HG02943 (cell line): ENCODE measurements around the gene RFC5.
"Not testable (repeated sequence)": the region's sequence is repeated elsewhere in the genome, so short reads cannot be mapped to it uniquely, and the experiment has no call there.

Experiments used
- ATAC-seq: cut with Tn5 transposase; IDR thresholded peaks from one replicate; pipeline ENCODE4 v1.9.1; 2021; ENCODE audit warnings: mild to moderate bottlenecking, low read depth, moderate library complexity; ENCODE audit not compliant: unreplicated experiment

The RFC5 gene

DNA sequence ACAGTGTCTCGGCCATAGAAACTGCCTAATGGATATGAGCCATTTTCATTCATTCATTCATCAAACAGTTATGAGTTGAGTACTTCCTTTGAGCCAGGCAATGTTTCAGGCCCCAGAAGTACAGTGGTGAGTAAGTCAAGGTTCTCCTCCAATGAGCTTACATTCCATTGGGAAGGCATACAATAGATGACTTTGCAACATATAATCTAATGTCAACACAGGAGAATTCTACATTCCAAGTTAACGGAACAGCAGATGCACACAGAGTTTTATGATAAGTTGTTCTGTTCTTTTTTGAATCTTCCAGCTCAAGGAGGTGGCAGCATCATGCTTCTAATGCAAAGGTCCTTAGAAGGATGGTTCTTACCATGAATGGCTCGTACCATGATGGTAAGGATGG is 3.2 kb upstream of the RFC5 start:
- ATAC-seq: no peak

DNA sequence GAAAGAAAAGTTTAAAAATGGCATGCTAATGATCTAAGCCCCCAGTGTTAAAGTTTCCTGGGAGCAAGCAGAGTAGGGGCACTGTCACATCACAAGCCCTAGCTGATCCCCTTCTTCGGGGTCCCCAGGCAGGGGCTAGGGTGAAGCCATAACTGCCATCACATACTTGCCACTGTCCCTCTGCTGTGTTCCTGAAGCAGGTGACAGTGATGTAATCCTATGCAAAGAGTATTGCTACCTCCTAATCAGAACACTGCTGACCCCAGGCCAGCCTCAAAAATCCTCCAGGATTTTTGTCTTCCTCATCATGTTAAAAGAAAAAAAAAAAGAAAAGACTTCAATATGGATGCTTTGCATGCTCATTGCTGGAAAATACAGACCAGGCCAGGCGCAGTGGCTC is 1.2 kb upstream of the RFC5 start:
- no peak for ATAC-seq

DNA sequence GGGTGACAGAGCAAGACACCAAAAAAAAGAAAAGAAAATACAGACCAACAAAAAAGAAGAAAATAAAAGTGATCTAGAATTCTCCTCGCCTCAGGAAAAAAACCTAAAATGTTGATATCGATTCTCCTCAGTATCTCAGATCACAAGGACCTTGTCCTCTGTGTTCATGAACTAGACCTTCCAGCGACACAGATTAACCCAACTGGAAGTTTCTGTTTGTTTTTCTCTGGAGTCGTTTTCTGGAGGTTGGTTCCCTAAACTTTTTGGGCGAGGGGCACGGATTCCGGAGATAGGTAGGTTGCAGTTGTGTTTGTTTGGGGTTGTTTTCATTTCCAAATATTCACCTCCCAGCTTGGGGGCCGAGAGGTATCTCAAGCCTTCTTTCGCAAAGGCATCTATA is 559 bp upstream of the RFC5 start:
- no peak for ATAC-seq

DNA sequence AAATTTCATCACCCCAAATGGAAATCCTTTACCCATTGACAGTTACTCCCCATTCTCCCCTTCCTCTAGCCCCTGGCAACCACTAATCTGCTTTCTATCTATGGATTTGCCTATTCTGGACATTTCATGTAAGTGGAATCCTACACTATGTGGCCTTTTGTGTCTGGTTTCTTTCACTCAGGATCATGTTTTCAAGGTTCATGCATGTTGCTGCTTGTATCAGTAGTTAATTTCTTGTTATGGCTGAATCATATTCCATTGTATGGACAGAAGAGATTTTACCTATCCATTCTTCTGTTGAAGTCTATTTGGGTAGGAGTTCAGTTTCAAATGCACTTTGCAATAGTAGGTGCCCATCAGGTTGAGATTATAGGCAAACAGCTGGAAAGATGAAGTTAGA is 1.4 kb downstream of the RFC5 start:
- no peak for ATAC-seq

DNA sequence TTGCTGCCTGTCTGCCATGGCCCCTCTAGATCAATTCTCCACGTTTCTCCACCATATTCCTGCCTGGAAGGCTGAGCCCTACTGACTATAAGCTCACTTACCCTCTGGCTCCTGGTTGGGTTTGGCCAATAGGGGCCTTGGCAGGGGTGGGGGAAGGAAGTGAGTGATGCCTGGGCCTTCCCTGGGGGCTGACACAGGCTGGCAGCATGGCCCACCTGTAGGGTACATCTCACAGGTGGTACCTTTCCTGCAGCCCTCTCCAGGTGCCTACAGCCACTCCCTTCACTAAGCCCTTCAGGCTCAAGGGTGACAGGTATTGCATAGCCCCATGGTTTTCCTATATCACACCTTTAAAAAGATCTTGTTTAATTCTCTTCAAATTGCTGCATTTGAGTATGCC is 3.5 kb downstream of the RFC5 start:
- ATAC-seq: no peak

DNA sequence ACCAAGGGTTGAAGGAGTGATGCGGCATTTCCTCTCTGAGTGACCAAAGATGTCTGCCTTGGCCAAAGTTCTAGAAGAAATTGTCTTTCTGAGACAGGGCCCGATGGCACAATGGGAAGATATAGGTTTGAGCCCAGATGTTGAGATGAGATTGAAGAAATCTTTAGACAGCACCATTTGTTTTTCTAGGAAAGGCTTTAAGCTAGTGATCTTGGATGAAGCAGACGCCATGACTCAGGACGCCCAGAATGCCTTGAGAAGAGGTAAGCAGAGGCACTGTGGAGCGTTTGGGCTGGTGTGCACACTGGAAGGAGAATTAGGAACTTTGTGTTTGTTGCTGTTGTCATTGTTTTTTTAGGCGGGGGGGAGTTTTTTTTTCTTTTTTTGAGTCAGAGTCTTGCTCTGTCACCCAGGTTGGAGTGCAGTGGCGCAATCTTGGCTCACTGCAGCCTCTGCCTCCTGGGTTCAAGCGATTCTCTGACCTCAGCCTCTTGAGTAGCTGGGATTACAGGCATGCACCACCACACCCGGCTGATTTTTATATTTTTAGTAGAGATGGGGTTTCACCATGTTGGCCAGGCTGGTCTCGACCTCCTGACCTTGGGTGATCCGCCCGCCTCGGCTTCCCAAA is 5.7 kb downstream of the RFC5 start:
- ATAC-seq: not testable (repeated sequence)

DNA sequence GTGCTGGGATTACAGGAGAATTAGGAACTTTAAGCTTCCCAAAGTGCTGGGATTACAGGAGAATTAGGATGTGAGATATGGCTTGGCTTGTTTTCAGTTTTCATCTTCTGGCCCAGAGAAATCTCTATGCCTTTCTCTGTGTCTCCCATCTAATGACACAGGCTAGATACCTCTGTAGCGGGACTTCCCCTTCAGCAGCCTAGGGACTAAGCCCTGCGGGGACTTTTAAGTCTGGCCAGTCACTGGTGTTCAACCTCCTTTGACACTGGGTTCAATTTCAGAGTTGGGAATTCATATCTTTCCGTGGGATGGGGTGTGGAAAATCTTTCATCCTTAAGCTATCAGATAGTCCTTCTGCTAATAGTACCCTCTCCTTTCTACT is 6.2 kb downstream of the RFC5 start:
- ATAC-seq: no peak

DNA sequence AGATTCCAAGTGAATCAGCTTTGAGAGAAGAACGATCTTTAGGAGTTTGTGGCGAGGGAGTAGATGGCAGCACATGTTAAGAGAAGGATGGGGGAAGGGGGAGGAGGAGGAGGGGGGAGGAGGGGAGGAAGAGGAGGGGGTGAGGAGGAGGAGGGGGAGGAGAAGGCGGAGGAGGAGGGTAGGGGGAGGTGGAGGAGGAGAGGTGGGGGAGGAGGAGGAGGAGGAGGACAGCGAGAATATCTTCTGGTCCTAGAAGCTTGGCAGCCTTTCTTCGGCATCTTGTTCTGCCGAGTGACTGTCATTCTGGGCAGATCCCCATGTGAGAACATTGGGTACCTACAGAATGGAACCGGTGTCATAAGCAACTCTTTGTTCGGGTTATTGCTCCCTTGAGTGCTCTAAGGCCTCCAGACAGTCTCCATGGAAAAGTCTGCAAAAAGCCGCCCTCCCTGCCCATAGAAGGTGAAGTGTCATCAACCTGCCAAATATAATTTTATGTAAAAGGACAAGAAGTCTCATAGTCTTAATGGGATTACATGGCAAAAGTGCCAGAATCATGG is 6.9 kb downstream of the RFC5 start:
- ATAC-seq: no peak

DNA sequence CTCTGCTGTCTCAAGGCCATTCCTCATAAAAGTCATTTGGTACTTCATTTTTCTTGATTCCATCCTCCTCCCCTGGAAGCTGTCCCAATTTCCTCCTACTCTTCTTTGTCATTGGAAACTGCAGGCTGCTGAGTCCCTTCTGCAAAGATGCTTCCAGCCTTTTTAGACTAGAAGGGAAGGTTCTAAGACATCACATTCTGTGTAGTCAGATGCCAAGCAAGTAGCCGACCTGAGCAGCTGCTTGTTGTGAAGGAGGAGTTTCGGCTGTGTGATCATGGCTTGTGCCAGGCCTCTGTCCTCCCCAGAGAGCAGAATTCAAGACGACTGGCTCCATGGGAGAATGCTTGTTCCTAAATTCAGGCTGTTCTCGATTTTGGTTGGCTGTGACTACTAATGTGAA is 8.7 kb downstream of the RFC5 start:
- no peak for ATAC-seq

DNA sequence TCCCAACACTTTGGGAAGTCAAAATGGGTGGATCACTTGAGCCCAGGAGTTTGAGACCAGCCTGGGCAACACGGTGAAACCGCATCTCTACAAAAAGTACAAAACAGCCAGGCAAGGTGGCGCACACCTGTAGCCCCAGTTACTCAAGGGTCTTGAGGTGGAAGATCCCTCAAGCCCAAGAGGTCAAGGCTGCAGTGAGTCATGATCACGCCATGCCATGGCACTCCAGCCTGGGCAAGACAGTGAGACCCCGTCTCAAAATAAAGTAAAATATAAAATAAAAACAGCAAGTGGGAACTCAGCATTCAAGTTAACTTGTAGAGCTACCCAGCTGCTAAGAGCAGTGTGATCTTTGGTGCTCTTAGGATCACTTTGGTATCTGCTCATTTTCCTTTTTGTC is 12.7 kb downstream of the RFC5 start:
- ATAC-seq: no peak

DNA sequence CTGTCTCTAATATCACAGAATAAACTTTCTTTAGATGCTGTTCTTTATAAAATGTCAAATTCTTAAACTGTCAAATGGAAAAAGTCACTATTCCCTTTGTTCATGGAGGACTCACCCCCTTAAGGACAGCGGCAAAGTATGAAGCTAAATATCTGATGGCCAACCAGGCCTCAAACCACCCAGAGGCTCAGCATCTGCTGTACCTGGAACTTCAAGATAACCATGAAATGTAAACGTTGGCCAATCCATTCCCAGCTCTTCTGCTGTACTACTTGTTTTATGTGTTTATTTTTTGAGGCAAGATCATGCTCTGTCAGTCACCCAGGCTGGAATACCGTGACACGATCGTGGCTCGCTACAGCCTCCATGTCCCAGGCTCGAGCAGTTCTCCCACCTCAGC is 15.7 kb downstream of the RFC5 start:
- ATAC-seq: no peak

DNA sequence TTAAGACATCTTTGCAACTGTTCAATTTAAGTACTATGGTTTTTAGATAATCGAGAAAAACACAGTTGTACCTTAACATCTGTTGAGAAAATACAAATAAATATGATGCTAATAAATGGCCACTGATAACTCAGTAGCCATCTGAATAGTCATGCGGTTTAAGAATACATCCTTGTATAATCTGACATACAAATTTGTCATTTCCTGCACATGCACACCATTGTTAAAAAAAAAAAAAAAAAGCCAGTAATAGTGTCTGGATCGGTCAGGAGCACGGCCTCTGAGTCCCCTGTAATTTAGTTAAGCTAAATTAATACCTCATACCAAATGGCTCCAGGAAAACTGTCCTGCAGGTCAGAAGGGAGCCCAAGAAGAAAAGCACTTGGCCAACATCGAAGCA is 16.8 kb downstream of the RFC5 start:
- no peak for ATAC-seq

DNA sequence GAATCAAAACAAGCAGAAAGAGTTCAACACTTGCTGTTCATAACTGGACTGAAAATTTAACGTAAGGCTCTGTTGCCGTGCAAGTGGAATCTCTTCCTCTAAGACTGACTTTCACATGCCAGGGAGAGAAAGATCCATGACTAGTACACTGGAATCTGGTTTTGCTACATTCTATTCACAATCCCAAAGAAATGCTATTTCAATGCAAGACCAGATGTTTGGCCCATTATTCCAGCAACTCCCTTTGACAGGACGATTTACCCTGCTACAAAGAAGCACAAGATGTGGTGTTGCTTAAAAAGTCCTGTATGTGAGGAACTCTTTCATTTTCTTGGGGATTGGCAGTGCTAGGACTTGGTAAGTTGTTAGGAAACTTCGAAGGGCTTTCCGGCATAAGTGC is 17.4 kb downstream of the RFC5 start:
- no peak for ATAC-seq

DNA sequence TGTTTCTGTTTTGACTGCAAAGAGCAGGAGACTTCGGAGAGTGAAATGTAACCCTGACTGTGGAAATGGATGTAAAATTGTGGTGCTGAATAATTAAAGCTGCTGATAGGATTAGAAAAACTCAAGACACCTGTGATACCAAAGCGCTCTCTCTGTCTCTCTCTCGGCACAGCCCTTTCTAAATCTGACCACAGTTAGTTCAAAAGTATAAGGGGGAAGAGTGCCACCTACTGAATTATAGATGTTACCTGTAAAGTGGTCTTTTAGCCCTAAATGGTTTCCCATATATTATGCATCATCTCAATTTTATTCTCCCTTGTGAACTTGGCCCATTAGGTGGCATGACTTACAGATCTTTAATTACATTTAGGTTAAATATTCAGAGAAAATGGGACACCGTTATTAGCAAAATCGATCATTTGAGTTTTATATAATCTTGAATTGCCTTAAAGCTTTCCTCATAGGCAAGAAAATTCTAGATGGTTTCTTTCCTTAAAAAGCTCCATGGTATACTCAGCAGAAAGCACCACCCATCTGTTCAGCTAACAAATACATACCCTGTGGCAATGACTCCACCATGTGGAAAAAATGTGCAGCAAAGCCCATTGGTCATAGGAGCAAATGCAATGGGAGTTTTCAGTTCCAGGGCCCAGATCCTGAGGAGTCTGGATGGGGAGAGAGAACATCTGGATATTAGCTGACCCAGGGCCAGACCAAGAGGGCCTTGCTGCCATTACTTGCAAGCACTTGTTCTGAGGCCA is 18.1 kb downstream of the RFC5 start:
- ATAC-seq: no peak

DNA sequence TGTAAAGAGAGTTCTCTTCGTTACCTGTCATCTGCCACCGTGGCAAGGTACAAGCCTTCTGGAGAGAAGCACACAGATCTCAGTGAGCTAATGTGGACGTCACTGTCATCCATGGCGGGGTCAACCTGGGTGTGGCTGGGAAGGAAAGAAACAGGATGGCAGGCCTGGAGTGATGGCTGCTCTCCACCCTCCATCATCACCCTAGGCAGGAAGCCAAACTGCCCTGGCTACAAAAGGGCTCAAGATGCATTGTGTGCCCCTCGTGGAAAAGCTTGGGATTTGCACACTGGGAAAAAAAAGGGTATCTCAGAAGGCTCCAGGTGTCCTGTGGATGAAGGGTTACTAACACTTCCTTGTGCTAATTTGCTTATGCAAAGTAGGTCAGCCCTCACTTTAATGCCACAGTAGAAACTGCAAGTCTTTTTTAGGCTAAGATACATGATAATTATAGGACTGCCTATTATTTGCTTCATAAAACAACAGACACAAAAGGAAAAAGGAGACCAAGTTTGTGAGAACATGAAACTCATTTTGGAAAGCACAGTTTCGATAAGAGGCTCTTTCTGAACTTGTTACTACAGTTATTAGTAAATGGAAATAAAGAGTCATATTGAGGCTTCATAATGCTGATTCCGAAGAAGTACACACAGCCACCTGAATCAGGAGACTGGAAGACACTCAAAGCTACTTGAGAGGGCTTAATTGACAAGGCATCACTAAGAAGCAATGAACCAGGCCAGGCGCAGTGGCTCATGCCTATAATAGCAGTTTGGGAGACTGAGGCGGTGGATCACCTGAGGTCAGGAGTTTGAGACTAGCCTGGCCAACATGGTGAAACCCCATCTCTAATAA is 18.9 kb downstream of the RFC5 start:
- ATAC-seq: no peak

DNA sequence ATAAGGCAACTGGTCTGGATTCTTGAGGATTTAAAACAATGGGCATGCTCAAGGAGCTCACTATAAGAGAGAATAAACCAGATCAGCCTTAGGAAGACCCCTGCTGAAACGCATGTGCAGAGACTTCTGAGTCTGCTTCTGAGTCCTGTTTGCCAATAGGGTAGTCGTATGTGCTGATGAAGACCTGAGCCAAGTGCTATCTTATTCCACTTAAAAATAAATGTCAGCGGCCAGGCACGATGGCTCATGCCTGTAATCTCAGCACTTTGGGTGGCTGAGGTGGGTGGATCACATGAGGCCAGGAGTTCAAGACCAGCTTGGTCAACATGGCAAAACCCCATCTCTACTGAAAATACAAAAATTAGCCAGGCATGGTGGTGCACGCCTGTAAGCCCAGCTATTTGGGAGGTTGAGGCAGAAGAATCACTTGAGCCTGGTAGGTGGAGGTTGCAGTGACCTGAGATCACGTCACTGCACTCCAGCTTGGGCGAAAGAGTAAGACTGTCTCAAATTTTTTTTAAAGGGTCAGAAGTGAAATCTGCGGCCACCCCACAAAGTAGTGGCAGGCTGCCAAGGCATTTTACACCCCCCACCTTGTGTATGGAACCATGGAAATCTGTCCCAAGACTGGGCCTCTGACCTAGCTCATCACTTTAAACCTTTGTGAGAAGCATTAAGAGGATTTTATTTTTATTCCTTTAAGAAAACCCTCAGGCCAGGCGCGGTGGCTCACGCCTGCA is 20.3 kb downstream of the RFC5 start:
- no peak for ATAC-seq

DNA sequence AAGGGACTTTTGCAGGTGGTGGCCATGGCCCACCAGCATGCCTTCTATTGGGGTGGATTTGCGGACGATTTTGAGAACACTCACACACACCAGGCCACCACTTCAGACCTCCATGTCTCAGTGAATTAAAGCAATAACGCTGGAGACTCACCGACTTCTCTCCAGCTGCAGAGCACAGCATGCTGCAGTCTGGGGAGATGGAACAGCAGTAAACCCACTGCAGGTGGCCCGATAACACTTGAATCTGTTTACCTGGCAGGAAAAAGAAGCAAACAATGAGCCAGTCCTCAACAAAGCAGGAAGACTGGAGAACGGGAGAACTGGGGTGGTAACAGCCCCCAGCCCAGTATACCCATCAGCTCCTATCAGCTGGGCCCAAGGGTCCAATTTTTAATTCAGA is 21.6 kb downstream of the RFC5 start:
- no peak for ATAC-seq

DNA sequence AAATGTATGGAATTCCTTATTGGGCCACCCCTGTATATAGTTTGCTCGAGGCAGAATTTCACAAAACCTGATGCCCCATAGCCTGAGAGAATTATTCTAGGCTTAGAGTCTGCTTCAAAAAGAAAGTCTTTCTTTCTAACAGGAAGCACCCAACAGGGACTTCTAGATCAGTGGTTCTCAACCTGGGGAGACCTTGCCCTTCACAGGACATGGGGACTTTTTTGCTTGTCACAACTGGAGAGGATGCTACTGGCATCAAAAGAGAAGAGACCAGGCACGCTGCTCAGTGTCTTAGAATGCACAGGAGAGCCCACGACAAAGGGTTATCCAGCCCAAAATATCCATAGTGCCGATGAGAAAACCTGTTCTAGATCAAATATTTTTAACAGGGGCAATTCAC is 25.6 kb downstream of the RFC5 start:
- no peak for ATAC-seq

DNA sequence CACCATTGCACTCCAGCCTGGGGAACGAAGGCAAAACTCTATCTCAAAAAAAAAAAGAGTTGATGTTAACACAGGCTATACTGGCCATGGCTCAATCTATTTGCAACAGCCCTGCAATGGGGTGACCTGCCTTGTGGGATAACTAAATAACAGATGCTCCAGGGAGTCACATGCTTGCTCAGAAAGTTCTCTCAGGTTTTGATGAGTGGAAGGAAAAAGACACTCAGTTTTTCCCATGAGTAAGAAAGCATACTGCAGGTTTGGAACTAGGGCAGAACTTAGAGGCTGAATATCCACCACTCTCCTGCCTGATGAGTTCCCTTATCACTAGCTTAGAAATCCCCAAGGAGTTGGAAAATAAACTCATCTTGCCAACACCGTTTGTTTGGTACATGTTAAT is 27.6 kb downstream of the RFC5 start:
- ATAC-seq: no peak

DNA sequence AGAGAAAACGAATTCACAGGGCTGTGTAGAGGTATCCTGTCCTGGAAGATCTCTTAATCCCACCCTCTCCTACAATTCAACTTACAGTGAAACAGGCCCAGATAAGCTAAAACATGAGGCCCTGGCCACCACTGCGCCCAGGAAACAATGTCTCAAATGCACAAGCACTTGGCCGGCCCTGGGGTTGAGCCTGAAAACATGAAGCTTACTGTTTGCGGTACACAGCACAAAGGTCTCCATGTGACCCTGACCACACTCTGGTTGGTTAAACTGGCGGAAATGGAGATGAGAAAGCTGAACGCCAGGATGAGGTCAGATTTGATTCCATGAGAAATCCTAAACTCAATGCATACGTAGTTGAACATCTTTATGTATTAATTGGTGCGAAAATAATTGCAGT is 28.1 kb downstream of the RFC5 start:
- no peak for ATAC-seq

DNA sequence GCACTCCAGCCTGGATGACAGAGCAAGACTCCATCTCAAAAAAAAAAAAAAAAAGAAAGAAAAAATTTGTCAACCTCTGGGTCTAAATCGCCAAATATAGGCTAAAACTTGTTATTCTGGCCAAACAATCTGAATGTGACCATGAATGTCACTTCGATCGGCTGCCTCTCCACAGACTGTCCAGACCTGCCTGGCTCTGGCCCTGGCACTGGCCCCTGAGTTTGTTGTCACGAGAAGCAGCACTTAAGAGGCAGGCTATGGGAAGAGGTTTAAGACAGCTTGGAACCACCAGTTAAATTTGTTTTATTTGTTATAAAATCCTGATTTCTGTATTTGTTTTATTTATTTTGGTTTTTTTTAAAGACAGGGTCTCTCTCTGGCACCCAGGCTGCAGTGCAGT is 29.9 kb downstream of the RFC5 start:
- no peak for ATAC-seq
